GM18907 (cell line): ENCODE results near the gene ANXA7.

ENCODE experiments used
- ATAC-seq: cut with Tn5 transposase; IDR thresholded peaks from one replicate; pipeline ENCODE4 v1.9.1; 2021; ENCODE audit warnings: mild to moderate bottlenecking, moderate library complexity; ENCODE audit not compliant: unreplicated experiment

ANXA7 gene

GRCh38 chr10:73413528-73414229 lies at the start of gene ANXA7:
TSS of gene ANXA7 (minus strand) at chr10:73414058. CDS start at chr10:73400856, 13,202 bp downstream.
- ATAC-seq: peak; percentile 94

GRCh38 chr10:73460897-73461296 lies 47.0 kb upstream of the ANXA7 start:
- ATAC-seq: no peak

- no peak for ATAC-seq
These were observed 45.9 kb upstream of the ANXA7 start for GRCh38 chr10:73459683-73460314.

GRCh38 chr10:73456187-73456890 lies 42.5 kb upstream of the ANXA7 start:
- ATAC-seq: no peak

GRCh38 chr10:73449113-73449512 lies 35.3 kb upstream of the ANXA7 start:
- no peak for ATAC-seq

- no peak for ATAC-seq
These were observed 34.5 kb upstream of the ANXA7 start for GRCh38 chr10:73448384-73448783.

GRCh38 chr10:73446926-73447325 lies 33.1 kb upstream of the ANXA7 start:
- ATAC-seq: no peak

GRCh38 chr10:73444457-73444856 lies 30.6 kb upstream of the ANXA7 start:
- no peak for ATAC-seq

- ATAC-seq: no peak
These were observed 25.9 kb upstream of the ANXA7 start for GRCh38 chr10:73439605-73440312.

GRCh38 chr10:73439055-73439454 lies 25.2 kb upstream of the ANXA7 start:
- ATAC-seq: no peak

- ATAC-seq: no peak
These were observed 19.6 kb upstream of the ANXA7 start, which contains the start of gene MSS51 for GRCh38 chr10:73433538-73433867. TSS of gene MSS51 (minus strand) at chr10:73433561. CDS start at chr10:73428284, 5,277 bp downstream.

GRCh38 chr10:73432646-73433537 lies 19.0 kb upstream of the ANXA7 start:
- no peak for ATAC-seq

GRCh38 chr10:73426318-73426717 lies 12.5 kb upstream of the ANXA7 start:
- no peak for ATAC-seq

- ATAC-seq: no peak
These were observed 10.6 kb upstream of the ANXA7 start for GRCh38 chr10:73424478-73424877.

GRCh38 chr10:73423309-73423708 lies 9.5 kb upstream of the ANXA7 start:
- no peak for ATAC-seq

GRCh38 chr10:73416571-73416970 lies 2.7 kb upstream of the ANXA7 start:
- no peak for ATAC-seq

GRCh38 chr10:73414230-73414945 lies 530 bp upstream of the ANXA7 start:
- peak; percentile 35 for ATAC-seq

GRCh38 chr10:73413108-73413527 lies 740 bp downstream of the ANXA7 start:
- peak; percentile 39 for ATAC-seq

- ATAC-seq: no peak
These were observed 3.0 kb downstream of the ANXA7 start for GRCh38 chr10:73410897-73411296.
